PC-9 (cell line): ENCODE results near the gene PHB1.

Experiments
- CTCF ChIP-seq: fragments of 200-600 bp; sonication (generic); conservative IDR thresholded peaks from 2 replicates; pipeline ENCODE4 v1.6.1; 2017; ENCODE audit warnings: mixed run types, antibody characterized with exemption, mild to moderate bottlenecking, moderate library complexity
- EZH2 ChIP-seq: fragments of 200-600 bp; sonication (generic); IDR thresholded peaks from 2 replicates; pipeline ENCODE4 v1.8.0; 2017; ENCODE audit warnings: antibody characterized with exemption, low read depth

GRCh38 chr17:49361902-49362722 lies 52.6 kb downstream of the PHB1 start, which contains the start of gene ZNF652:
- TF ChIP-seq CTCF (no peak), EZH2 (no peak)
